GM23338 (cell line): ENCODE measurements around the gene LTB4R. TPM values are rescaled to one million over a fixed set of nuclear protein-coding genes. Genes with fewer than 3 reads are reported as not detected.

Experiments used
- ATAC-seq: fragments of 200-7000 bp; cut with Tn5 transposase; 3 replicates; pipeline ENCODE4 v1.9.1; 2020
- DNase-seq: peaks from one replicate; pipeline ENCODE4 v3.0.0-alpha.2; 2015; ENCODE audit warnings: low spot score
- H2AFZ ChIP-seq: fragments of 200-600 bp; sonication (generic); 2 replicates; pipeline ENCODE4 v1.8.0; 2016; ENCODE audit warnings: antibody characterized with exemption, mild to moderate bottlenecking, moderate library complexity
- H3F3A ChIP-seq: fragments of 200-600 bp; sonication (generic); replicated peaks from 2 replicates; pipeline ENCODE4 v1.8.0; 2017; ENCODE audit warnings: antibody characterized with exemption, mixed run types, low read depth
- H3K27ac ChIP-seq: fragments of 200-600 bp; sonication (generic); 2 replicates; pipeline ENCODE4 v1.6.1; 2016; ENCODE audit warnings: low read depth
- H3K27me3 ChIP-seq: fragments of 200-600 bp; sonication (generic); 2 replicates; pipeline ENCODE4 v1.8.0; 2016; ENCODE audit warnings: mild to moderate bottlenecking, mixed run types, moderate library complexity; ENCODE audit not compliant: insufficient read depth
- H3K36me3 ChIP-seq: fragments of 200-600 bp; sonication (generic); 2 replicates; pipeline ENCODE4 v1.8.0; 2016; ENCODE audit warnings: mild to moderate bottlenecking; ENCODE audit not compliant: insufficient read depth
- H3K4me1 ChIP-seq: fragments of 200-600 bp; sonication (generic); 2 replicates; pipeline ENCODE4 v1.8.0; 2016; ENCODE audit warnings: mild to moderate bottlenecking, moderate library complexity; ENCODE audit not compliant: insufficient read depth
- H3K4me2 ChIP-seq: fragments of 200-600 bp; sonication (generic); 2 replicates; pipeline ENCODE4 v1.7.1; 2017; ENCODE audit warnings: mixed run types
- H3K4me3 ChIP-seq: fragments of 200-600 bp; sonication (generic); 2 replicates; pipeline ENCODE4 v1.6.1; 2016; ENCODE audit warnings: mixed run types
- H3K79me2 ChIP-seq: fragments of 200-600 bp; sonication (generic); replicated peaks from 2 replicates; pipeline ENCODE4 v1.8.0; 2017; ENCODE audit warnings: mild to moderate bottlenecking; ENCODE audit not compliant: insufficient read depth
- H3K9me2 ChIP-seq: fragments of 200-600 bp; sonication (generic); 2 replicates; pipeline ENCODE4 v1.8.0; 2017; ENCODE audit not compliant: insufficient read depth
- H4K20me1 ChIP-seq: fragments of 200-600 bp; sonication (generic); replicated peaks from 2 replicates; pipeline ENCODE4 v1.8.0; 2017; ENCODE audit warnings: mild to moderate bottlenecking; ENCODE audit not compliant: insufficient read depth
- H3K27ac Mint-ChIP-seq: 2 replicates; pipeline ENCODE4 v1.8.0; 2020; ENCODE audit warnings: inconsistent platforms, mild to moderate bottlenecking, moderate library complexity, mixed read lengths
- H3K27me3 Mint-ChIP-seq: 3 replicates; pipeline ENCODE4 v1.8.0; 2022; ENCODE audit warnings: low read depth, mild to moderate bottlenecking, moderate library complexity, mixed read lengths, inconsistent platforms; ENCODE audit not compliant: insufficient read depth, poor library complexity
- H3K36me3 Mint-ChIP-seq: 3 replicates; pipeline ENCODE4 v1.8.0; 2021; ENCODE audit warnings: low read depth, mild to moderate bottlenecking, inconsistent platforms, moderate library complexity, mixed read lengths
- H3K4me1 Mint-ChIP-seq: 3 replicates; pipeline ENCODE4 v1.8.0; 2020; ENCODE audit warnings: mild to moderate bottlenecking, inconsistent platforms, mixed read lengths
- H3K4me3 Mint-ChIP-seq: 3 replicates; pipeline ENCODE4 v1.8.0; 2021; ENCODE audit warnings: moderate library complexity, mild to moderate bottlenecking, inconsistent platforms, mixed read lengths
- H3K9me3 Mint-ChIP-seq: 3 replicates; pipeline ENCODE4 v1.8.0; 2020; ENCODE audit warnings: moderate library complexity, mild to moderate bottlenecking, inconsistent platforms, mixed read lengths
- CREB1 ChIP-seq: fragments of 250-450 bp; sonication (Bioruptor Pico); IDR thresholded peaks from 2 replicates; pipeline ENCODE4 v1.5.0; 2020; ENCODE audit warnings: low read depth, mild to moderate bottlenecking, moderate library complexity
- ETS1 ChIP-seq: IDR thresholded peaks from 2 replicates; pipeline ENCODE4 v1.6.1; 2016; ENCODE audit warnings: antibody characterized with exemption
- EZH2 ChIP-seq: fragments of 200-600 bp; sonication (generic); IDR thresholded peaks from one replicate; pipeline ENCODE4 v1.8.0; 2017; ENCODE audit warnings: antibody characterized with exemption, mild to moderate bottlenecking, low read depth; ENCODE audit not compliant: unreplicated experiment
- EZH2phosphoT487 ChIP-seq: fragments of 200-600 bp; sonication (generic); IDR thresholded peaks from one replicate; pipeline ENCODE4 v1.8.1; 2018; ENCODE audit warnings: antibody characterized with exemption; ENCODE audit not compliant: unreplicated experiment
- NANOG ChIP-seq: IDR thresholded peaks from 2 replicates; pipeline ENCODE4 v1.6.1; 2016; ENCODE audit warnings: antibody characterized with exemption, borderline replicate concordance
- polyA plus RNA-seq: library from polyadenylated mRNA; unstranded; fragments of >200 nt; fragmentation: Nextera tagmentation; extraction: Ambion mirVana; gene quantifications from 2 replicates; pipeline ENCODE4 v1.2.1, GENCODE V29; 2016
- total RNA-seq: library from RNA; depleted of rRNA; stranded (reverse); fragments of >200 nt; shearing (Covaris generic); gene quantifications from 2 replicates; pipeline ENCODE4 v1.2.3, GENCODE V29; 2014
- TF ChIP-seq, protein P1 (sequence below): fragments of 250-450 bp; sonication (Bioruptor Pico); IDR thresholded peaks from 2 replicates; pipeline ENCODE4 v1.5.0; 2020; ENCODE audit warnings: mild to moderate bottlenecking, moderate library complexity
- TF ChIP-seq, protein P2 (sequence below), 2 experiments: fragments of 200-600 bp in 1 of 2; sonication (generic) in 1 of 2; conservative IDR thresholded peaks; 2 replicates each; pipeline versions ENCODE4 v1.5.1 to v1.6.1; 2016 to 2017; ENCODE audit warnings: antibody characterized with exemption in 2 of 2, low read depth in 2 of 2, mild to moderate bottlenecking in 2 of 2, moderate library complexity in 1 of 2

LTB4R gene
- total and polyA plus RNA-seq, 2 experiments from 2014 or later = 2.1 to 4.7 TPM

- TF ChIP-seq, protein P1, sequence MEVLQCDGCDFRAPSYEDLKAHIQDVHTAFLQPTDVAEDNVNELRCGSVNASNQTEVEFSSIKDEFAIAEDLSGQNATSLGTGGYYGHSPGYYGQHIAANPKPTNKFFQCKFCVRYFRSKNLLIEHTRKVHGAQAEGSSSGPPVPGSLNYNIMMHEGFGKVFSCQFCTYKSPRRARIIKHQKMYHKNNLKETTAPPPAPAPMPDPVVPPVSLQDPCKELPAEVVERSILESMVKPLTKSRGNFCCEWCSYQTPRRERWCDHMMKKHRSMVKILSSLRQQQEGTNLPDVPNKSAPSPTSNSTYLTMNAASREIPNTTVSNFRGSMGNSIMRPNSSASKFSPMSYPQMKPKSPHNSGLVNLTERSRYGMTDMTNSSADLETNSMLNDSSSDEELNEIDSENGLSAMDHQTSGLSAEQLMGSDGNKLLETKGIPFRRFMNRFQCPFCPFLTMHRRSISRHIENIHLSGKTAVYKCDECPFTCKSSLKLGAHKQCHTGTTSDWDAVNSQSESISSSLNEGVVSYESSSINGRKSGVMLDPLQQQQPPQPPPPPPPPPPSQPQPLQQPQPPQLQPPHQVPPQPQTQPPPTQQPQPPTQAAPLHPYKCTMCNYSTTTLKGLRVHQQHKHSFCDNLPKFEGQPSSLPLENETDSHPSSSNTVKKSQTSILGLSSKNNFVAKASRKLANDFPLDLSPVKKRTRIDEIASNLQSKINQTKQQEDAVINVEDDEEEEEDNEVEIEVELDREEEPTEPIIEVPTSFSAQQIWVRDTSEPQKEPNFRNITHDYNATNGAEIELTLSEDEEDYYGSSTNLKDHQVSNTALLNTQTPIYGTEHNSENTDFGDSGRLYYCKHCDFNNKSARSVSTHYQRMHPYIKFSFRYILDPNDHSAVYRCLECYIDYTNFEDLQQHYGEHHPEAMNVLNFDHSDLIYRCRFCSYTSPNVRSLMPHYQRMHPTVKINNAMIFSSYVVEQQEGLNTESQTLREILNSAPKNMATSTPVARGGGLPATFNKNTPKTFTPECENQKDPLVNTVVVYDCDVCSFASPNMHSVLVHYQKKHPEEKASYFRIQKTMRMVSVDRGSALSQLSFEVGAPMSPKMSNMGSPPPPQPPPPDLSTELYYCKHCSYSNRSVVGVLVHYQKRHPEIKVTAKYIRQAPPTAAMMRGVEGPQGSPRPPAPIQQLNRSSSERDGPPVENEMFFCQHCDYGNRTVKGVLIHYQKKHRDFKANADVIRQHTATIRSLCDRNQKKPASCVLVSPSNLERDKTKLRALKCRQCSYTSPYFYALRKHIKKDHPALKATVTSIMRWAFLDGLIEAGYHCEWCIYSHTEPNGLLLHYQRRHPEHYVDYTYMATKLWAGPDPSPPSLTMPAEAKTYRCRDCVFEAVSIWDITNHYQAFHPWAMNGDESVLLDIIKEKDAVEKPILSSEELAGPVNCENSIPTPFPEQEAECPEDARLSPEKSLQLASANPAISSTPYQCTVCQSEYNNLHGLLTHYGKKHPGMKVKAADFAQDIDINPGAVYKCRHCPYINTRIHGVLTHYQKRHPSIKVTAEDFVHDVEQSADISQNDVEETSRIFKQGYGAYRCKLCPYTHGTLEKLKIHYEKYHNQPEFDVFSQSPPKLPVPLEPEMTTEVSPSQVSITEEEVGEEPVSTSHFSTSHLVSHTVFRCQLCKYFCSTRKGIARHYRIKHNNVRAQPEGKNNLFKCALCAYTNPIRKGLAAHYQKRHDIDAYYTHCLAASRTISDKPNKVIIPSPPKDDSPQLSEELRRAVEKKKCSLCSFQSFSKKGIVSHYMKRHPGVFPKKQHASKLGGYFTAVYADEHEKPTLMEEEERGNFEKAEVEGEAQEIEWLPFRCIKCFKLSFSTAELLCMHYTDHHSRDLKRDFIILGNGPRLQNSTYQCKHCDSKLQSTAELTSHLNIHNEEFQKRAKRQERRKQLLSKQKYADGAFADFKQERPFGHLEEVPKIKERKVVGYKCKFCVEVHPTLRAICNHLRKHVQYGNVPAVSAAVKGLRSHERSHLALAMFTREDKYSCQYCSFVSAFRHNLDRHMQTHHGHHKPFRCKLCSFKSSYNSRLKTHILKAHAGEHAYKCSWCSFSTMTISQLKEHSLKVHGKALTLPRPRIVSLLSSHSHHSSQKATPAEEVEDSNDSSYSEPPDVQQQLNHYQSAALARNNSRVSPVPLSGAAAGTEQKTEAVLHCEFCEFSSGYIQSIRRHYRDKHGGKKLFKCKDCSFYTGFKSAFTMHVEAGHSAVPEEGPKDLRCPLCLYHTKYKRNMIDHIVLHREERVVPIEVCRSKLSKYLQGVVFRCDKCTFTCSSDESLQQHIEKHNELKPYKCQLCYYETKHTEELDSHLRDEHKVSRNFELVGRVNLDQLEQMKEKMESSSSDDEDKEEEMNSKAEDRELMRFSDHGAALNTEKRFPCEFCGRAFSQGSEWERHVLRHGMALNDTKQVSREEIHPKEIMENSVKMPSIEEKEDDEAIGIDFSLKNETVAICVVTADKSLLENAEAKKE (CRISPR knock-in tag) = no peak
- no peak for TF ChIP-seq EZH2phosphoT487
Observed at GRCh38 chr14:24281636-24282035, 29.7 kb upstream of the LTB4R start (continued).

DNA sequence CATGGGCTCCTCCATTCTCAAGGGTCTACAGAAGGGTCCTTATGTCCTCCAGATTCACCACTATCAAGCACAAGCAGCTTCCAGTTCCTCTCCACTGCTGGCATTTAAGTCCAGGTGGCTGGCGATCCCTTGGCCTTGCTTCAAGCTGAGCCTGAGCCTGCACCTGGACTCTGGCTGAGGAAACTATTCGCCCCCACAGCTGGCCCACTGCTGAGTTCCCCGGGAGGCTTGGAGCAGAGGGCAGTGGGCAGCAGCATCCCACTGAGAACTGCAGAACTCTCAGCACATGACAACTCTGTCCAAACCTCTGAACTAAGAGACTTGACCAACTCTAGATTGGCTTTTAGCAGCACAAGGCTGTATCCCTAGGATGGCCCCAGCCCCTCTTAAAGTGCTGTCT, 28.6 kb upstream of the LTB4R start:
- Mint-ChIP-seq H3K27me3 (peaks cover 14% of the 10 kb centered on the region), H3K4me3 (no peak overlapping the region; the same call in 2 of the 3 replicates), H3K4me1 (no peaks in the 10 kb centered on the region; the same call in 2 of the 3 replicates), H3K9me3 (no peaks in the 10 kb centered on the region), H3K27ac (no peak overlapping the region), H3K36me3 (no peaks in the 10 kb centered on the region; the same call in 2 of the 3 replicates)
- no peak for ATAC-seq
- Histone ChIP-seq H3K4me2 (no peak overlapping the region), H4K20me1 (no peaks in the 10 kb centered on the region; the same call in 1 of the 2 replicates), H3K36me3 (no peaks in the 10 kb centered on the region), H3K4me3 (no peak overlapping the region), H3K27ac (no peak overlapping the region), H3F3A (no peaks in the 10 kb centered on the region), H3K9me2 (no peaks in the 10 kb centered on the region), H2AFZ (no peak overlapping the region), H3K4me1 (no peaks in the 10 kb centered on the region), H3K79me2 (no peaks in the 10 kb centered on the region), H3K27me3 (no peaks in the 10 kb centered on the region)
- no peak for DNase-seq
- TF ChIP-seq EZH2 (no peak), ETS1 (no peak), CREB1 (CRISPR knock-in tag) (no peak), NANOG (no peak), EZH2phosphoT487 (no peak)
- TF ChIP-seq, protein P2, sequence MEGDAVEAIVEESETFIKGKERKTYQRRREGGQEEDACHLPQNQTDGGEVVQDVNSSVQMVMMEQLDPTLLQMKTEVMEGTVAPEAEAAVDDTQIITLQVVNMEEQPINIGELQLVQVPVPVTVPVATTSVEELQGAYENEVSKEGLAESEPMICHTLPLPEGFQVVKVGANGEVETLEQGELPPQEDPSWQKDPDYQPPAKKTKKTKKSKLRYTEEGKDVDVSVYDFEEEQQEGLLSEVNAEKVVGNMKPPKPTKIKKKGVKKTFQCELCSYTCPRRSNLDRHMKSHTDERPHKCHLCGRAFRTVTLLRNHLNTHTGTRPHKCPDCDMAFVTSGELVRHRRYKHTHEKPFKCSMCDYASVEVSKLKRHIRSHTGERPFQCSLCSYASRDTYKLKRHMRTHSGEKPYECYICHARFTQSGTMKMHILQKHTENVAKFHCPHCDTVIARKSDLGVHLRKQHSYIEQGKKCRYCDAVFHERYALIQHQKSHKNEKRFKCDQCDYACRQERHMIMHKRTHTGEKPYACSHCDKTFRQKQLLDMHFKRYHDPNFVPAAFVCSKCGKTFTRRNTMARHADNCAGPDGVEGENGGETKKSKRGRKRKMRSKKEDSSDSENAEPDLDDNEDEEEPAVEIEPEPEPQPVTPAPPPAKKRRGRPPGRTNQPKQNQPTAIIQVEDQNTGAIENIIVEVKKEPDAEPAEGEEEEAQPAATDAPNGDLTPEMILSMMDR (conservative IDR thresholded peaks at IDR 0.05; ENCODE audit: low read depth in 2 of 2) = no peak
